ENCODE results near the gene HAUS8.
A peak's percentile ranks its signal among the peaks of the same experiment; 100 is the strongest.
"Not testable (repeated sequence)": the region's sequence is repeated elsewhere in the genome, so short reads cannot be mapped to it uniquely, and the experiment has no call there.

The HAUS8 gene

GRCh38 chr19:17111766-17112165, 36.5 kb upstream of the HAUS8 start:
- no peaks in the 10 kb centered on the region for H3K27me3 ChIP-seq (ENCODE audit: control insufficient read depth, insufficient read depth, low read length)
- H3K4me2 ChIP-seq (ENCODE audit: low read length) = no peak overlapping the region
- H3K9me3 ChIP-seq (replicated peaks; ENCODE audit: low read length) = no peaks in the 10 kb centered on the region
- H3K4me1 ChIP-seq (ENCODE audit: control insufficient read depth, insufficient read depth, low read length) = peaks cover 22% of the 10 kb centered on the region
- H3K9ac ChIP-seq (ENCODE audit: low read depth, low read length) = no peak overlapping the region
- H3K4me3 ChIP-seq (ENCODE audit: low read length) = no peak overlapping the region
- peaks cover 33% of the 10 kb centered on the region for H3K36me3 ChIP-seq (ENCODE audit: insufficient read depth, low read length)

DNA sequence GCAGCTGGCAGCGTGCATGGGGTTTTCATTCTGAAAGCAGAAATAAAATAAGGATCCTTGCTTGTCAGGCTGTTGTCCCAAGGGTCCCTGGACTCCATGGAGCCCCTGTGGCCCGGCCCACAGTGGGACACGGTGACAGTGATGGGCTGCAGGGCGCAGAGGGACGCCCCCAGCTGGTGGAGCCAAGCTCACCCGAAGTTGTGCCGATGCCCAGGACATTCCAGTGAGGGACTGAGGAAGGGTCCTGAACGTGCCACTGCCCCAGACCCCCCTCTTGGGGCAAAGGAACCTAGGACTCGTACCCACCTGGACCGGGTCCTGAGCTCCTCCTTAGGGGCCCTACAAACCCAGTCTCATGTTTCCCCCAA, 35.3 kb upstream of the HAUS8 start:
- Histone ChIP-seq H3K9ac (ENCODE audit: low read depth, low read length) (no peak overlapping the region), H3K4me1 (ENCODE audit: control insufficient read depth, insufficient read depth, low read length) (peaks cover 22% of the 10 kb centered on the region), H3K9me3 (replicated peaks; ENCODE audit: low read length) (no peaks in the 10 kb centered on the region), H3K27me3 (ENCODE audit: control insufficient read depth, insufficient read depth, low read length) (no peaks in the 10 kb centered on the region), H3K4me3 (ENCODE audit: low read length) (no peak overlapping the region), H3K4me2 (ENCODE audit: low read length) (no peak overlapping the region), H3K36me3 (ENCODE audit: insufficient read depth, low read length) (peaks cover 29% of the 10 kb centered on the region)

DNA sequence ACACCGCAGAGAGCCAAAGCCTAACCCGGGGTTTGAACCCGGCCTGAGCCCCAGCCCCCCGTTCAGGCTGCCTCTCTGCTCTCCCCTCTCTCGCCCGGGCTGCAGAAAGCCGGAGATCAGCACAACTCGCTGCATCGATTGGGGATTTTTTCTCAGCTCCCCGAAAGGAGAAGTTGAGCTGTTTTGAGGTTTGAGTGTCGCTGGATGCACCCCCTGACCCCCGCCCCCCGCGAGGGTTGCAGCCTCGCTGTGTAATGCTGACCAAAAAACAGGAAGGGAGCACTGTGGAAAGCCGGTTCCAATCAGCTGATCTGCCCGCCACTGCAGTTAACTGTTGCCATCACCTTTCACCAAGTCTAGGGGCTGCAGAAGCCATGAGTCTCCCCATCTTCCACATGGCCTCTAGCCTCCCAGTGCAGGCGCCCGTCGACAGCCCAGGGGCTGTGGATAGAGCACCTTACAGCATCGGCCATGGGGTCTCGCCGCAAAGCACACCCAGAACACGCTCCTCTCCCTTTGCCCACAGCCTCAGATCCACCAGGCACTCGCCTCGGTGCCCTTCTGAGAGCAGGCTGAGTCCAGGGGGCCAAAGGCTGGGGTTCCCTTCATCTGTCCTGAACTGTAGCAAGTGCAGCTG, 34.8 kb upstream of the HAUS8 start:
- Histone ChIP-seq H3K4me3 (ENCODE audit: low read length) (no peak overlapping the region), H3K27me3 (ENCODE audit: control insufficient read depth, insufficient read depth, low read length) (no peaks in the 10 kb centered on the region), H3K4me1 (ENCODE audit: control insufficient read depth, insufficient read depth, low read length) (peaks cover 22% of the 10 kb centered on the region), H3K9me3 (replicated peaks; ENCODE audit: low read length) (no peaks in the 10 kb centered on the region), H3K9ac (ENCODE audit: low read depth, low read length) (no peak overlapping the region), H3K4me2 (ENCODE audit: low read length) (no peak overlapping the region), H3K36me3 (ENCODE audit: insufficient read depth, low read length) (peaks cover 32% of the 10 kb centered on the region)

- Histone ChIP-seq H3K4me1 (ENCODE audit: control insufficient read depth, insufficient read depth, low read length) (peaks cover 22% of the 10 kb centered on the region), H3K36me3 (ENCODE audit: insufficient read depth, low read length) (peaks cover 25% of the 10 kb centered on the region), H3K9me3 (replicated peaks; ENCODE audit: low read length) (no peaks in the 10 kb centered on the region), H3K9ac (ENCODE audit: low read depth, low read length) (no peak overlapping the region), H3K4me2 (ENCODE audit: low read length) (no peak overlapping the region), H3K4me3 (ENCODE audit: low read length) (no peak overlapping the region), H3K27me3 (ENCODE audit: control insufficient read depth, insufficient read depth, low read length) (no peaks in the 10 kb centered on the region)
Observed at GRCh38 chr19:17109300-17109699, 34.0 kb upstream of the HAUS8 start.

- peaks cover 22% of the 10 kb centered on the region for H3K4me1 ChIP-seq (ENCODE audit: control insufficient read depth, insufficient read depth, low read length)
- peak overlapping the region; percentile 62 for H3K4me2 ChIP-seq (ENCODE audit: low read length)
- no peak overlapping the region for H3K4me3 ChIP-seq (ENCODE audit: low read length)
- H3K9ac ChIP-seq (ENCODE audit: low read depth, low read length) = peak overlapping the region; percentile 58
- H3K9me3 ChIP-seq (replicated peaks; ENCODE audit: low read length) = no peaks in the 10 kb centered on the region
- H3K36me3 ChIP-seq (ENCODE audit: insufficient read depth, low read length) = peaks cover 25% of the 10 kb centered on the region
- no peaks in the 10 kb centered on the region for H3K27me3 ChIP-seq (ENCODE audit: control insufficient read depth, insufficient read depth, low read length)
Observed at GRCh38 chr19:17108453-17108784, 33.2 kb upstream of the HAUS8 start.

DNA sequence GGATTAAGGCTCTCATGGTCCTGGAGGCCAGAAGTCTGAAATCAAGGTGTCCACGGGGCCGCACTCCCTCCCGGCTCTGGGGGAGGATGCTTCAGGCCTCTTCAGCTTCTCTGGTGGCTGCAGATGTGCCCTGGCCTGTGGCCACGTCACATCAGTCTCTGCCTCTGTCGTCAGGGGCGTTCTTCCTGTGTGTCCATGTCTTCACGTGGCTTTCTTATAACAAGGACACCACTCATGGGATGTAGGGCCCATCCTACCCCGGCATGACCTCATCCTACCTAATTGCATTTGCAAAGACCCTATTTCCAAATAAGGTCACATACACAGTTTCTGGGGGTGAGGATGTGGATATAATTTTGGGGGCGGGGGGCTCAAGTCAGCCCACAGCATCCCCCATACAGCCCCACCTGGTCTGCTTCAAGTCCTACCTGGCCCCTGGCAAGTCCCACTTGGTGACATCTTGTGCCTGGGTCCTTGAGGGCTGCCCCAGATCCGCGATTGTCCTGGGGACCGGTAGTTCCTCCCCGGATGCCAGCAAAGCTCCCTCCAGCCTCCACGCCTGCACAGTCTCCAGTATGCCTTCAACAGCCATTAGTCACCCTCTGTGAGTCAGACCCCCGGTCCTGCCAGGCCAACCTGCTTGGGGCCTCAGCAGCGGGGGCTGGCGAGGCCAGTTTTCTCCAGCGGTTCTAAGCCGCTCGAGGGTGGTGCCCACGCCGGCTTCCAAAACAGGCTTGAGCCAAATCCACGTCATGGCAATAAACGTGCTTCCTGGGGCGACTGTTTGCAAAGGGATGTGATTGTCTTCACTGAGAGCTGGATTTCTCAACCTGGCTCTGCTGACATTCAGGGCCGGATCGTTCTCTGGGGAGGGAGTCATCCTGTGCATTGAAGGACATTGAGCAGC, 32.5 kb upstream of the HAUS8 start:
- Histone ChIP-seq H3K27me3 (ENCODE audit: control insufficient read depth, insufficient read depth, low read length) (no peaks in the 10 kb centered on the region), H3K4me3 (ENCODE audit: low read length) (peak overlapping the region; percentile 49), H3K9ac (ENCODE audit: low read depth, low read length) (peak overlapping the region; percentile 71), H3K36me3 (ENCODE audit: insufficient read depth, low read length) (peaks cover 30% of the 10 kb centered on the region), H3K4me2 (ENCODE audit: low read length) (peak overlapping the region; percentile 76), H3K9me3 (replicated peaks; ENCODE audit: low read length) (no peaks in the 10 kb centered on the region), H3K4me1 (ENCODE audit: control insufficient read depth, insufficient read depth, low read length) (peaks cover 22% of the 10 kb centered on the region)

DNA sequence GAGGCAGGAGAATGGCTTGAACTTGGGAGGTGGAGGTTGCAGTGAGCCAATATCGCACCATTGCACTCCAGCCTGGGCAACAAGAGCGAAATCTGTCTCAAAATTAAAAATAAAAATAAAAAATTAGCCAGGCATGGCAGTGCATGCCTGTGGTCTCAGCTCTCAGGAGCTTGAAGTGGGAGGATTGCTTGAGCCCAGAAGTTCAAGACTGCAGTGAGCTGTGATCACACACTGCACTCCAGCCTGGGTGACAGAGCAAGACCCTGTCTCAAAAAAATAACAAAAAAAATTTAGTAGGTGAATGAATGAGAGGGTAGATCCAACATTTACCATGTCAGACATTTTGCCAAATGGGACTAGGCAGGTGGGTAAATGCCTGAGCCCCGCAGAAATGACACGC, 31.7 kb upstream of the HAUS8 start:
- not testable (repeated sequence) for H3K9me3 ChIP-seq (replicated peaks; ENCODE audit: low read length); H3K4me3 ChIP-seq (ENCODE audit: low read length); H3K27me3 ChIP-seq (ENCODE audit: control insufficient read depth, insufficient read depth, low read length)
- Histone ChIP-seq H3K9ac (ENCODE audit: low read depth, low read length) (peak overlapping the region; percentile 71), H3K36me3 (ENCODE audit: insufficient read depth, low read length) (peaks cover 29% of the 10 kb centered on the region), H3K4me1 (ENCODE audit: control insufficient read depth, insufficient read depth, low read length) (peaks cover 22% of the 10 kb centered on the region), H3K4me2 (ENCODE audit: low read length) (peak overlapping the region; percentile 76)

DNA sequence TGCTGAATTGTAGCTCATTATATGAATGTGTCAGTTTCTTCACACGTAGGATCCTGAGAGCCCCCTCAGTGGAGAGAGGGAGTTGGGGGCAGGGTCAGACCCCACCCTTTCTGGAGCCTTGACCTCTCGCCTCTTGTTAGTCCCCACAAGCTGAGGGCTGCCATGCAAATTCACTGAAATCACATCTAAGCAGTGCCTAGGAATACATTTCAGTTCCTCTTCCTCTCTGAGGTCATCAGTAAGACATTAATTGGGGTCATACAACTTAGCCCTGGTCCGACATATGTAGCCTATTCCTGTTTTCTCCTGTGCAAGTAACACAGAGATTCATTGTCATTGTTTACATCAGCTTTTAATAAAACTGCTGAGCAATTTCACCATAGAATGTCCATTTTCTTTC, 30.3 kb upstream of the HAUS8 start:
- Histone ChIP-seq H3K4me1 (ENCODE audit: control insufficient read depth, insufficient read depth, low read length) (peaks cover 22% of the 10 kb centered on the region), H3K9ac (ENCODE audit: low read depth, low read length) (no peak overlapping the region)

GRCh38 chr19:17104679-17105078, 29.4 kb upstream of the HAUS8 start:
- Histone ChIP-seq H3K4me1 (ENCODE audit: control insufficient read depth, insufficient read depth, low read length) (peaks cover 22% of the 10 kb centered on the region), H3K9me3 (replicated peaks; ENCODE audit: low read length) (no peaks in the 10 kb centered on the region), H3K36me3 (ENCODE audit: insufficient read depth, low read length) (peaks cover 30% of the 10 kb centered on the region), H3K9ac (ENCODE audit: low read depth, low read length) (no peak overlapping the region), H3K4me2 (ENCODE audit: low read length) (no peak overlapping the region), H3K27me3 (ENCODE audit: control insufficient read depth, insufficient read depth, low read length) (no peaks in the 10 kb centered on the region), H3K4me3 (ENCODE audit: low read length) (no peak overlapping the region)

More for the DNA sequence above, 30.3 kb upstream of the HAUS8 start:
- Histone ChIP-seq H3K4me3 (ENCODE audit: low read length) (no peak overlapping the region), H3K4me2 (ENCODE audit: low read length) (no peak overlapping the region), H3K27me3 (ENCODE audit: control insufficient read depth, insufficient read depth, low read length) (no peaks in the 10 kb centered on the region), H3K36me3 (ENCODE audit: insufficient read depth, low read length) (peaks cover 29% of the 10 kb centered on the region), H3K9me3 (replicated peaks; ENCODE audit: low read length) (no peaks in the 10 kb centered on the region)

DNA sequence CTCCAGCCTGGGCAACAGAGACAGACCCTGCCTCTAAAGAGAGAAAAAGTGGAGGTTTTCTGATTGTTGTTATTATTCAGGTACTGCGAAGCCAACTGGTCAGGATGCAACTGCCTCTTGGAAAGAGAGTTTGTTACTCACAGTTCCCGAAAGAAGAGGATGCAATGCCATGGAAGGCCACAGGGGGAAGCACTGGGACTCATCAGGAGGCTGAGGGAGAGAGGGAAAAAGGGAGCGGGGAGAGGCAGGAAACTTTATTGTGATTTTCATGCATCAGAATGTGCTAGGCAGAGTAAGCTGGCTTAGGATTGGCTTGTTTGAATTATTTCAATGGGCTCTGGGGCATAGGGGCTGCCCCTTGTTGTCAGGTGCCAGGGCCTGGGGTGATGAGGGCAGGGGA, 27.9 kb upstream of the HAUS8 start:
- Histone ChIP-seq H3K9me3 (replicated peaks; ENCODE audit: low read length) (no peaks in the 10 kb centered on the region), H3K4me1 (ENCODE audit: control insufficient read depth, insufficient read depth, low read length) (peaks cover 14% of the 10 kb centered on the region), H3K4me3 (ENCODE audit: low read length) (no peak overlapping the region), H3K4me2 (ENCODE audit: low read length) (no peak overlapping the region), H3K27me3 (ENCODE audit: control insufficient read depth, insufficient read depth, low read length) (no peaks in the 10 kb centered on the region), H3K9ac (ENCODE audit: low read depth, low read length) (no peak overlapping the region), H3K36me3 (ENCODE audit: insufficient read depth, low read length) (peaks cover 33% of the 10 kb centered on the region)

- H3K4me2 ChIP-seq (ENCODE audit: low read length) = no peak overlapping the region
- H3K4me3 ChIP-seq (ENCODE audit: low read length) = no peak overlapping the region
- H3K36me3 ChIP-seq (ENCODE audit: insufficient read depth, low read length) = peaks cover 33% of the 10 kb centered on the region
- no peaks in the 10 kb centered on the region for H3K27me3 ChIP-seq (ENCODE audit: control insufficient read depth, insufficient read depth, low read length)
- H3K4me1 ChIP-seq (ENCODE audit: control insufficient read depth, insufficient read depth, low read length) = peaks cover 14% of the 10 kb centered on the region
- H3K9me3 ChIP-seq (replicated peaks; ENCODE audit: low read length) = no peaks in the 10 kb centered on the region
- H3K9ac ChIP-seq (ENCODE audit: low read depth, low read length) = no peak overlapping the region
Observed at GRCh38 chr19:17101686-17102628, 26.7 kb upstream of the HAUS8 start.
